Putamen (tissue), 1 donor: ENCODE results near the gene MT1A.
"Not testable (repeated sequence)": the region's sequence is repeated elsewhere in the genome, so short reads cannot be mapped to it uniquely, and the experiment has no call there.

Experiments
- DNase-seq: peaks from one replicate; pipeline ENCODE4 v3.0.0-alpha.2; 2016; ENCODE audit warnings: low spot score

The MT1A gene

GRCh38 chr16:56658327-56658875, 19.9 kb downstream of the MT1A start:
- no peak for DNase-seq

- DNase-seq, result no peak
These were observed 24.2 kb downstream of the MT1A start for GRCh38 chr16:56662357-56663354.

DNA sequence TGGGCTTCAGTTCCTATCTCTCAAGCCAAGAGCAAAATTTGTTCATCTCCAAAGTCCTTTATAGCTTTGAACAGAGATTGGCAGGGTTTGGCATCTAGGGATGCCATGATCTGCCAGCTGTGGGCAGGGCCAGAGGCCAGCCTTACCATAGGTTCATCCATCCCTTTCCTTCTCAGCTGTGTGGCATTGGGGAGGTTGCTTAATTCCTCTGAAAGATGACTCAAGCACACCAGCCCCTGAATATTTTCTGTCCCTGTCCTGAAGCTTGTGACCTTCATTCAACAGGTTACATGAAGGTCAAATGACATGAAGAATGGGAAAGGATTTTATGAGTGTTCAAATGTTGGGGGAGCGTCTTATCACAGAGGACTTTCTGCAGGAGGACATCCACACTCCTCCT, 26.0 kb downstream of the MT1A start:
- no peak for DNase-seq

- DNase-seq, result not testable (repeated sequence)
These were observed 27.1 kb downstream of the MT1A start for GRCh38 chr16:56665286-56666261.

DNA sequence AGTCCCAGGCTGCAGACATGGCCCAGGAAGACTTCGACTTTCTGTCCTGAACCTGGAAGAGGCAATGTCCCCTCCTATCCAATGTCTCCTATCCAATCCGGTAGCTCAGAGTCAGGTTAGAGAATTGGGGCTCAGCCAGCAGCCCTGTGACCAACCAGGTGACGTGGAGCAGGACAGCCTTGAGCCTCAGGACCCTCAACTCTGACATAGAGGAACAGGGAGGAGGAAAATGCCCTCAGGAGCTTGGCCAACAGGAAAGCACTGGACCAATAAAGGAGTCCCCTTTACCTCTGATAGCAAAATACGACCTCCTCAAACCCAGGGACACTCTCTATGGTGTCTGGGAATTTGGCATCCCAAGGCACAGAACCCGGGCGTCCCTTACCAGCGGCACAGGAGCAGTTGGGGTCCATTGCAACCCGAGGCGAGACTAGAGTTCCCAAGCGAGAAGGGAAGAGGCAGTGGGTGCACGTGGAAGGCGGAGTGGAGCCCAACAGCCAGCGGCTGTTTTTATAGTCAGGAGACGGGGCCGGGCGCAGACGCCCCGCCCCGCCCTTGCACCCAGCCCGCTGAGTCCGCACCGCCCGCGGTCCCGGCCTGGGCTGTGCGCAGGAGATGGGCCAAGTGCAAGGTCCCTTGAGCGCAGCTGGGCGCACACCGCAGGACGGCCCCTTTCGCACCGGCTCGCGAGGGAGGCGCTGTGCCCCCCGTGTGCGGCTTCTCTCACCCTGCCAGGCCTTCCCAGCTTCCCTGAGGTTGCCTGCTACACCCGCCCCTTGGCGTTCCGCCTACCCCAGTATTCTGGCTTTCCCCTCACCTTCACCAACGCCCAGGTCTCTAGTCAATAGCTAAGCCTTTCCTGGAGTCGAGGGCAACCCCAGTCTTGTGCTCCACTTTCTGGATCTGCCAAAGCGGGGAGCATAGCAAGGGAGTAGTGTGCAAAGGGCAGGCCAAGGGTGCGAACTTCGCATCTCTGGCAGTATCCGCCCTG, 29.4 kb downstream of the MT1A start, which contains the start of gene MT1G:
TSS of gene MT1G (minus strand) at position 485 of the 991 bp plus-strand sequence. CDS start at position 413, 72 bp downstream.
- no peak for DNase-seq

GRCh38 chr16:56669005-56669839, 30.8 kb downstream of the MT1A start, which contains the start of gene MT1H:
MT1H (plus strand) TSS chr16:56669814; CDS start chr16:56669885, 71 bp downstream.
- no peak for DNase-seq

GRCh38 chr16:56669840-56670619, 31.6 kb downstream of the MT1A start:
- no peak for DNase-seq

- no peak for DNase-seq
These were observed 32.1 kb downstream of the MT1A start for GRCh38 chr16:56670620-56670934.

DNA sequence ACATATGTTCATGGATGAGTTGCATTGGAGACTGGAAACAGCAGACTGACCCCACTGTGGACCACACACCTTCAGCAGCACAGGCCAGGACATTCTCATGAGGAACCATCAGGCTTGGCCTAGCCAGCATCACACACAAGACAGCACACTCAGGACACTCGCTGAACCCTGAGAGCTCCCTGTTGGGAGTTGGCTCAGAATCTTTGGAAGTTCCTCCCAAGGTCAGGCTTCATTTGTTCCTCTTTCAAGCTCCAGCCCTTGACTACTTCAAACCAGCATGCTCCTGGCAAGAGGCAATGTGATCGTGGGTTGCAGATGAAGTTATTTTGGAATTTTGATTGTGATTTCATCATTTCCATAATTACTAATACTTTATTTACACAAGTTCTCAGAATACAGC, 33.2 kb downstream of the MT1A start:
- DNase-seq, result not testable (repeated sequence)

GRCh38 chr16:56672171-56672570, 33.7 kb downstream of the MT1A start:
- DNase-seq, result not testable (repeated sequence)

DNA sequence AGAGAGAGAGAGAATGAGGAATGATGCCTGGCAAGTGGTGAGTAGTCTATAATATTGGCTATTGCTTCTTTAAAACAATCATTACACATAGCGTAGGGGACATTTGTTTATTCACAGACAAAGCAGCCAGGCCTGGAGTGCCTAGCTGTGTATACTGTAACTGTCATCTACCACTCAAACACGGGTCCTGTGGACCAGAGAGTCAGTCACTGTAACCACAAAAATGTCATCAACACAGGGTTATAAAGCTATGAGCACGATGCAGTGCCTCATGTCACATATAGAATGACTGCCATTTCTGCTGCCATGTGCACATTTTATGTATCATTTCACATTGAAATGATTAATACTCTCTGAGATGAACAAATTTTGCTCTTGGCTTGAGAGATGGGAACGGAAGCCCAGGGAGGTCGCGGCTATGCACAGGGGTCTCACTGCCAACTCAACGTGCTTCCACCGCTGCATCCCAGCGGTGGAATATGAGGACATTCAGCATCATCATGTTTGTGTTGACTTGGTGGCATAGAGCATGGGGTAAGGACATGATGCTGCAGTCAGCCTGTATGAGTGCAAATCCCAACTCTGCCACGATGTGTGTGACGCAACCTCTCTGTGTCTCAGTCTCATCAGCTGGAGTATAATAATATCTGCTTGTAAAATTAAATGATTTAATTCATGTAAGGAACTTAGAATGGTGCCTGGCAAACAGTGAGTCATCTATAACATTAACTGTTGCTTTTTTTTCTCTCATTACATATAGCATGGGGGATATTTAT, 34.5 kb downstream of the MT1A start:
- DNase-seq, result no peak

DNA sequence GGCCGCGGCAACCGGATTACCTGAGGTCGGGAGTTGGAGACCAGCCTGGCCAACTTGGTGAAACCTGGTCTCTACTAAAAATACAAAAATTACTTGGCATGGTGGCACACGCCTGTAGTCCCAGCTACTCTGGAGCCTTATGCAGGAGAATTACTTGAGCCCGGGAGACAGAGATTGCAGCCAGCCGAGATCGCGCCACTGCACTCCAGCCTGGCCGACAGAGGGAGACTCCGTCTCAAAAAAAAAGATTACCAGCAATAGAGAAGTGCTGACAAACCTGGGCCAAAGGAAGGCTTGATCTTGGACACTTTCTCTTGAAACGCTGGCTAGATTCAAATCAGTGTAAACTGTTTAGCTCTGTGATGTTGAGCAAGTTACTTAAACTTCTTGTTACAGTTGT, 35.5 kb downstream of the MT1A start:
- DNase-seq, result no peak

DNA sequence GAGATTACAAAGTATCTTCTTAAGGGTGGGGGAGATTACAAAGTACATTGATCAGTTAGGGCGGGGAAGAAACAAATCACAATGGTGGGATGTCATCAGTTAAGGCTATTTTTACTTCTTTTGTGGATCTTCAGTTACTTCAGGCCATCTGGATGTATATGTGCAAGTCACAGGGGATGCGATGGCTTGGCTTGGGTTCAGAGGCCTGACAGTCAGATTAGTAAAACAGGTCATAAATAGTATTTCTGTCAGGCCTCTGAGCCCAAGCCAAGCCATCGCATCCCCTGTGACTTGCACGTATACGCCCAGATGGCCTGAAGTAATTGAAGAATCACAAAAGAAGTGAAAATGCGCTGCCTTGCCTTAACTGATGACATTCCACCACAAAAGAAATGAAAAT, 36.1 kb downstream of the MT1A start:
- not testable (repeated sequence) for DNase-seq

DNA sequence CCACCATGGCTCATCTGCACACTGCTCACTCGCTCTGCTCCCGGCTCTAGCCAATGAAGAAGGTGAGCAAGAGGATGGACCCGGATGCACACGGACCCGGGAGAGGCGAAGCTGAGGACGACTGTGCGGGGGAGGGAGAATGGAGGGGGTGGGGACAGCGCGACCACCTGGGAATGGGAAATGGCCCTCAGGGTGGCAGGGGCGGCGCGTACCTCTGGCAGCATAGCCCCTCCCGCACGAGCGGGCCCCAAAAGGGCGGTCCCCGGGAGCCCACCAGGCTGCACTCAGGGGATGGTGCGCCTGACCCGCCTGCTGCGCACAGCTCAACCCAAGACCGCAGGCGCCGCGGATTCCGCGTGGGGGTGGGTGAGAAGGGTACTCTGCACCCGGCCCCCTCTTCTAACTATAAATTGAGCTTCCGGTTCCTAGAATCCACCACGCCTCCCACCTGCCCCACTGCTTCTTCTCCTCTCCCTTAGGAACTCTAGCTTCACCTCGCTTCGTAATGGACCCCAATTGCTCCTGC, 37.3 kb downstream of the MT1A start:
- DNase-seq, result no peak

GRCh38 chr16:56677474-56677873, 39.0 kb downstream of the MT1A start:
- no peak for DNase-seq

GRCh38 chr16:56679078-56679730, 40.7 kb downstream of the MT1A start:
- no peak for DNase-seq

DNA sequence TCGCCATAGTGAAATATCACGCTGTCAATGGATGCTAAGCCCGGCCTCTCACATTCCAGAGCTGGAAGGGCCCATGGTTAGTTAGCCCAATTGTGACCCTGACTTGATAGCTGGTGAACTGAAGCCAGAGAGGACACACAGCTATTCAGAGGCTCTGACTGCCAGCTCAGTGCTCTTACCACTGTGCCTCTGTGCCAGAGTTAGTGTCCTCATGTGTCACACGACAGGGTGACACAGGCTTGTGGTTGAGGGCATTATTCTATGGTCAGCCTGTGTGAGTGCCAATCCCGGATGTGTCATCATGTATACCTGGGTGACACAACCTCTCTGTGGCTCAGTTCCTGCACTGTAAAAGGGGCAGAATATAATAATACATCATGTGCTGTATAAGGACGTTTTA, 41.4 kb downstream of the MT1A start:
- DNase-seq, result no peak
